Effector CD4-positive, alpha-beta T cell (primary cell): Measurements from ENCODE around the gene KRT15.

Experiments
- DNase-seq: peaks from one replicate; pipeline ENCODE4 v3.0.0-alpha.2; 2020

Gene KRT15

GRCh38 chr17:41500131-41500911 is 18.4 kb downstream of the KRT15 start:
- no peak for DNase-seq

GRCh38 chr17:41499714-41500113 is 19.0 kb downstream of the KRT15 start:
- no peak for DNase-seq

GRCh38 chr17:41498276-41498675 is 20.4 kb downstream of the KRT15 start:
- no peak for DNase-seq

- DNase-seq, result no peak
These were observed 21.7 kb downstream of the KRT15 start for GRCh38 chr17:41496803-41497484.

- DNase-seq, result no peak
These were observed 24.2 kb downstream of the KRT15 start for GRCh38 chr17:41494524-41494923.

- no peak for DNase-seq
These were observed 25.9 kb downstream of the KRT15 start for GRCh38 chr17:41492771-41493170.

GRCh38 chr17:41492351-41492750 is 26.3 kb downstream of the KRT15 start:
- DNase-seq, result no peak

GRCh38 chr17:41491476-41491875 is 27.2 kb downstream of the KRT15 start:
- no peak for DNase-seq

GRCh38 chr17:41490000-41490990 is 28.4 kb downstream of the KRT15 start:
- DNase-seq, result no peak

- DNase-seq, result no peak
These were observed 29.2 kb downstream of the KRT15 start, which contains the start of gene KRT36 for GRCh38 chr17:41489531-41489930. Gene KRT36 (minus strand): TSS chr17:41489910. CDS start chr17:41489864, 46 bp downstream.

GRCh38 chr17:41486809-41487530 is 31.7 kb downstream of the KRT15 start:
- no peak for DNase-seq

GRCh38 chr17:41486316-41486715 is 32.4 kb downstream of the KRT15 start:
- DNase-seq, result no peak

- no peak for DNase-seq
These were observed 33.5 kb downstream of the KRT15 start for GRCh38 chr17:41484920-41485904.

GRCh38 chr17:41483991-41484826 is 34.5 kb downstream of the KRT15 start:
- no peak for DNase-seq

- no peak for DNase-seq
These were observed 35.2 kb downstream of the KRT15 start for GRCh38 chr17:41483531-41483930.

- DNase-seq, result no peak
These were observed 37.7 kb downstream of the KRT15 start, which contains the start of gene KRT35 for GRCh38 chr17:41481036-41481435. Gene KRT35 (minus strand): TSS chr17:41481151. CDS start chr17:41481097, 54 bp downstream.

GRCh38 chr17:41480581-41480980 is 38.1 kb downstream of the KRT15 start:
- DNase-seq, result no peak

GRCh38 chr17:41480136-41480535 is 38.6 kb downstream of the KRT15 start:
- no peak for DNase-seq

GRCh38 chr17:41478237-41478636 is 40.5 kb downstream of the KRT15 start:
- no peak for DNase-seq
